ENCODE measurements around the gene ZNF79.

The ZNF79 gene

GRCh38 chr9:127398715-127399400 lies 25.3 kb upstream of the ZNF79 start:
- no peak for DNase-seq

DNA sequence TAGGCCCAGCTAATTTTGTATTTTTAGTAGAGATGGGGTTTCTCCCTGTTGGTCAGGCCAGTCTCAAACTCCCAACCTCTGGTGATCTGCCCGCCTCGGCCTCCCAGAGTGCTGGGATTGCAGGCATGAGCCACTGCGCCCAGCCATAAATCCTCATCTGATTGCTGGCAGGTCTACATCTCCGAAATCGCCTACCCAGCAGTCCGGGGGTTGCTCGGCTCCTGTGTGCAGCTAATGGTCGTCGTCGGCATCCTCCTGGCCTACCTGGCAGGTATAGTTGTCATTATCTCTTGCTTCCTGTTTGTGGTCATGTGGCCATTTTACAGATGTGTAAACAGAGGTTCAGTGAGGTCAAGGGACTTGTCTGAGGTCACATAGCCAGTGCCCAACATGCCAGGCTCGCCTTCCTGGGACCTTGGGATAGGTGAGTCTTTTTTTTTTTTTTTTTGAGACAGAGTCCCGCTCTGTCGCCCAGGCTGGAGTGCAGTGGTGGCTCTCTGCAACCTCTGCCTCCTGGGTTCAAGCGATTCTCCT lies 24.4 kb upstream of the ZNF79 start:
- DNase-seq = no peak

DNA sequence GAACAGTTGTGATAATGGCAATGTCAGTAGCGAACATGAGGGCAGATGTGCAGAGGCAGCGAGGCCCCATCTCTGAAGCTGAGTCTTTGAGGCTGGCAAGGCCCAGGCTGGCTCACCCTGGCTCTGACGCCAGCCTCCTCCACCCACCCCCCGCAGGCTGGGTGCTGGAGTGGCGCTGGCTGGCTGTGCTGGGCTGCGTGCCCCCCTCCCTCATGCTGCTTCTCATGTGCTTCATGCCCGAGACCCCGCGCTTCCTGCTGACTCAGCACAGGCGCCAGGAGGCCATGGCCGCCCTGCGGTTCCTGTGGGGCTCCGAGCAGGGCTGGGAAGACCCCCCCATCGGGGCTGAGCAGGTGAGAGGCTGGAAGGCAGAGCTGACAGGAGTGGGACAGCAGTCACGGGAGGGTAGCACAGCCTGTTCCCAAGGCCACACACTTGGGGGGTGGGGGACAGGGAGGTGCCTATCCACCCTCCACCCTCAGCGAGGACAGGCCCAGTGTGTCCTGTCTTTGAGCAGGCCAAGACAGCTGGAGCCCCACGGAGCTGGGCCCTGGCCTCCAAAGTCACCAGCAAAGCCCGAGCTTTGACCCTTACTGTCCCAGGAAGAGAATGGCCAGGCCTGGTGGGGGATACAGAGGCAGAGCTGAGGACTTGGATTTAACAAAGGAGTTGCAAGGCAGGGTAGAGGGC lies 21.6 kb upstream of the ZNF79 start:
- DNase-seq = no peak

DNA sequence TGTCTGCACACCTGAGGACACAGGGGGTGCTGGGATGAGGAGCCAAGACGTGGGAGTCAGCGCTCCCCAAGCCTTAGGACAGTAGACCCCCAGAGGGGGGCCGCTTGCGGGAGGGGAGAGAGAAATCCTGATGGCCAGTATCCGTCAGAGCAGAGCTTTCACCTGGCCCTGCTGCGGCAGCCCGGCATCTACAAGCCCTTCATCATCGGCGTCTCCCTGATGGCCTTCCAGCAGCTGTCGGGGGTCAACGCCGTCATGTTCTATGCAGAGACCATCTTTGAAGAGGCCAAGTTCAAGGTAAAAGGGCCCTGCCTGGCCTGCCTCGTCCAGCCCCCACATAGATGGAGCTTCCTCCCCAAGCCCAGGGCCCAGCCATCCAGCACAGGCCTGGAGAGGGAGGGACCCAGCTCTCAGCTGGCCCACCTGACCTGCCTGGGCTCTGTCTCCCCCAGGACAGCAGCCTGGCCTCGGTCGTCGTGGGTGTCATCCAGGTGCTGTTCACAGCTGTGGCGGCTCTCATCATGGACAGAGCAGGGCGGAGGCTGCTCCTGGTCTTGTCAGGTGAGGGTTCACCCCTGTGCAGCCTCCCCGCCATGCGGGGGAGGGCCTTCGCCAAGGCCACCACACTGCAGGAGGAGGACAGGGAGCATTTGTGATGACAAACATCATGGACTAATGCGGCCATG lies 20.5 kb upstream of the ZNF79 start:
- DNase-seq = no peak

- DNase-seq = no peak
Observed at GRCh38 chr9:127404631-127405030, 19.6 kb upstream of the ZNF79 start.

GRCh38 chr9:127405344-127406125 lies 18.6 kb upstream of the ZNF79 start:
- DNase-seq = no peak

GRCh38 chr9:127406799-127407491 lies 17.2 kb upstream of the ZNF79 start:
- DNase-seq = no peak

- no peak for DNase-seq
Observed at GRCh38 chr9:127407492-127407843, 16.7 kb upstream of the ZNF79 start.

GRCh38 chr9:127411122-127411521 lies 13.1 kb upstream of the ZNF79 start:
- DNase-seq = no peak

DNA sequence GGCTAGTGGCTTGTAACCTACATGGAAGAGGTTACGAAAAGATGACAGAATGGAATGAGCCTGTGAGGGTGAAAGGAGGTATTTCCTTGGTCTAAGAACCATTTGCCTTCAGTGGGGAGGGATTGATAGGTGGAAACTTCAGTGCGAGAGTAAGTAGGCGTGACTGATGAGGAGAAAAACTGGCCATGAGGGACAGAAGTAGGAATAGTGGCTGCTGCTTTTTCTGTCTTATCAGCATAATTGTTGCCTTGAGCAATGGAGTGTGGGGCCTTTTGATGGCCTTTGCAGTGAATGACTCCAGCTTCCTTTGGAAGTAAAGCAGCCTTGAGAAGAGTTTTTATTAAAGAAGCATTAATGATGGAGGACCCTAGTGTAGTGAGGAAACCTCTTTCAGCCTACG lies 9.0 kb upstream of the ZNF79 start:
- no peak for DNase-seq

GRCh38 chr9:127415657-127416056 lies 8.5 kb upstream of the ZNF79 start:
- DNase-seq = no peak

DNA sequence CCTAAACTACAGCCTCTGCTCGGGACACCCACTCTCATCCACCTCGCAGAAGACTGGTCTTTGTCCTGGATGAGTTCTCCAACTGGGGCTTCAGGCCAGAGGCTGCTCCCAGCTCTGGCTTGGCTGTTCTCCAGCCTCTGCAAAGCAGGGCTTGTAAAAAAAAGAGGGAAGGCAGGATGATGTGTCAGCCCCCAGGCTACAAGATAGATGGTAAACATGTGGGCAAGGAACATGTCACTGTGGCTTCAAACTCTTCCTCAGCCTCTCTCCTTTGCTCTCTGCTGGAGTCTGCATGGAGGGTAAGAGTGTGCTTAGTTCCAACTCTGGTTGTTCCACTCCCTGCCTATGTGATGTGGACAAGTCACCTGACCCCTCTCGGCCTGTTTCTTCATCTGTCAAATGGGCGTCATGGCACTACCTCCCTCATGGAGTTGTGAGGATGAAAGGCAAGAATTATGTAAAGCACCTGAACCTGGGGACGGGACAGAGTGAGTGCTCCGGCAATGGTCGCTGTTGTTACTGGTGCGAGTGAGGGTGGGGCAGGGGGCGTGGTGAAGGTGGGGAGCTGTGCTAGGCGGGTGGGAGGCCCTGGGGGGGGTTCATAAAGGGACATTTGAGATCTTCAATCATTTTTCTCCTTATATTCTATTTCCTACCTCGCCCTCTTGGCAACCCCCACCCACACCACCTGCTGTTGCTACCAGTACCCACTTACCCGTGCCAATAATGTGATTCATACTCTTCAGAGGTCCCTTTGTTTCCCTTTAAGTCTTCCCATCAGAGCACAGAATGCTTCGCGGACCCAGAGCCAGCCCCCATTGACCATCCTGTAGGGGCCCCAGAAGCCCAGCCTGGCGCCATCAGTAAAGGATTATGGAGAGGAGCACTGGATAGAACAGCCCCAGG lies 6.8 kb upstream of the ZNF79 start:
- no peak for DNase-seq

DNA sequence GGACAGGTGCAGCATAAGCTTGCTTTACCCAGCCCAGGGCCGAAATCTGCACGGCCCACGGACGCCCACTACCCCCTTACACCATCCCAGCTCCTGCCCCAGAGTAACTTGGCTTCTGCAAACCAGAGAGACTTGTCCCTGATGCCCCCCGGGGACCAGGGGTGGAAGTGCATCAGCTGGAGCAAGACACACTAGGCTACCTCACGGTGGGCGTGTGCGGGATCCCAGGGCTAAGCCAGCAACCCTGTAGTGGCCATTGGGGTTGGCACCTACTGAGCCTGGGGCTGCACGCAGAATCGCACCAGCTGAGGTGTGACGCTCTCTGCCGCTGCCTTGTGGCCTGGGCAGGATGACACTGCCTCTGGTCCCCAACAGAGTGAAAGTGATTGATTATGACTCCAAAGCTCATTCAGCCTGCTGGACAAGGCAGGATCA lies 6.1 kb upstream of the ZNF79 start:
- peak; percentile 16 for DNase-seq

DNA sequence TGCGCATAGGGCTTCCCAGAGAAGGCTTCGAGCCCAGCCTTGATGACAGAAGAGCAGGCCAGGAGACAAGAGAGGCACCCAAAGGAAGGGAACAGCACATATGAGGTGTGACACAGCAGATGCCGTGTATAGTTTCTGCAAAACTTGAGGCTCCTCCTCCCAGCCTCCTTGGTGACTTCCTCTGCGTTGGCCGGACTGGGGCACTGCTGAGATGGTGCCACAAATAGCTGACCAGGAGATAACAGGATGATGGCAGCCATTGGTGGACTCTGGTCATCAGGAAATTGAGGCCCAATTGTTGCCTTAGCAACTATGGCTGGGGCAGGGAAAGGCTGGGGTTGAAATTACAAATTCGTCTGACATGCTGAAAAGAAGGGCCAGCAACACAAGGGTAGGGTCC lies 4.8 kb upstream of the ZNF79 start:
- DNase-seq = no peak

GRCh38 chr9:127421057-127421456 lies 3.1 kb upstream of the ZNF79 start:
- no peak for DNase-seq

- no peak for DNase-seq
Observed at GRCh38 chr9:127422133-127422782, 1.9 kb upstream of the ZNF79 start.

DNA sequence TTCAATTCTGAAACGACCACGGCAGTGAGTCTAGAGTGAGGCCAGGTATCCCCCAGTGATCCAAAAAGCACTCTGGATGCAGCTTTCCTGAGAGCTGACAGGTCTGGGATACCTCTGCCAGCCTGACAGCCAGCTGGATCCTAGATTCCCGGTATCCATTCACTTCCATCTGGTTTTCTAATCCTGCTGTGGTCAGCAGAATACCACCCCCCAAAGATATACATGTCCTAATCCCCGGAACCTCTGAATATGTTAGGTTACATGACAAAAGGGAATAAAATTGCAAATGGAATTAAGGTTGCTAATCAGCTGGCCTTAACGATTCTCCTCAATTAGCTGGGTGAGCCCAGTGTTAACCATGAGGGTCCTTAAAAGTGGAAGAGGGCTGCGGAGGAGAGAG lies 1.4 kb upstream of the ZNF79 start:
- no peak for DNase-seq

DNA sequence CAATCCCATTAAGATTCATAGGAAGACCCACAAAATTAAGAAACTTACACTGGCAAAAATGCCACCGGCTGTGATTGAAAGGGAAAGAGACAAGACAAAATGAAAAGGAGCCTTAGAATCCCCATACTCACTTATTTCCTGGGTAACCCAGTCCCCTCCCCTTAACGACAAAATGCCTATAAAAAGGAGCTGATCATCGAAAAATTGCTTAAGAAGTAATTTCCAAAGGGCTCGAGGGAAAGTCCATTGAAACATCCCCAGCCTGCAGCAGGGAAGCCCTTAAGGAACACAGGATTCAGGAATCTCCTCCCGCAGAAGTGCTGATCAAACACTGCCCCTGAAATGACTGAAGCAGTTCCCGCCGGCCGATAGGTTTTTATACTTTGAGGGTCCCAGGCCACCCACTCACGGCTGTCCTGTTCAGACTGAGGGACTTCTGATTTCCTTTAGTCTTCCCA lies 677 bp upstream of the ZNF79 start:
- DNase-seq = no peak

GRCh38 chr9:127424676-127424999 lies 456 bp downstream of the ZNF79 start:
- no peak for DNase-seq

- DNase-seq = no peak
Observed at GRCh38 chr9:127426756-127427155, 2.6 kb downstream of the ZNF79 start.

GRCh38 chr9:127428348-127428747 lies 4.2 kb downstream of the ZNF79 start:
- DNase-seq = no peak
